Stimulated activated naive CD4-positive, alpha-beta T cell (primary cell): ENCODE measurements around the gene PTRHD1.
"Not testable (repeated sequence)": the region's sequence is repeated elsewhere in the genome, so short reads cannot be mapped to it uniquely, and the experiment has no call there.

Experiments
- DNase-seq, 6 experiments: peaks; one replicate each; lab custom pipeline; 2025; lab: John Stamatoyannopoulos, UW

PTRHD1 gene

GRCh38 chr2:24809316-24810007, 16.3 kb upstream of the PTRHD1 start:
- DNase-seq, result no peak

DNA sequence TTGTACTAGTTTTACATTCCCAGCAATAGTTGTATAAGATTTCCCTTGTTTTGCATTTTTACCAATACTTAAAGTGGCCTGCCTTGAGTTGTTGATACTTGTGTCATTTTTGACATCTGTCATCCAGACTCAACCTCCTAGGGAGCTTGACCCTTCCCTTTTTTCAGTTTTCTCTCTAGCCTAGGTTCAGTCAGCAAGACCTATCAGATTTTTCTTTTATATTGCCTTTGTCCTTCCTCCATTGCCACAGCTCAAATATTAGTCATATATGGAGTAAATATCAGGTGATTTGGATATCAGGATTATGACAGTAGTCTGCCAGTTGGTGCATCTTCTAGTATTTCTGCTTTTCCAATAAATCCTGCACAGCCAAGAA, 13.5 kb upstream of the PTRHD1 start:
- DNase-seq, result no peak

DNA sequence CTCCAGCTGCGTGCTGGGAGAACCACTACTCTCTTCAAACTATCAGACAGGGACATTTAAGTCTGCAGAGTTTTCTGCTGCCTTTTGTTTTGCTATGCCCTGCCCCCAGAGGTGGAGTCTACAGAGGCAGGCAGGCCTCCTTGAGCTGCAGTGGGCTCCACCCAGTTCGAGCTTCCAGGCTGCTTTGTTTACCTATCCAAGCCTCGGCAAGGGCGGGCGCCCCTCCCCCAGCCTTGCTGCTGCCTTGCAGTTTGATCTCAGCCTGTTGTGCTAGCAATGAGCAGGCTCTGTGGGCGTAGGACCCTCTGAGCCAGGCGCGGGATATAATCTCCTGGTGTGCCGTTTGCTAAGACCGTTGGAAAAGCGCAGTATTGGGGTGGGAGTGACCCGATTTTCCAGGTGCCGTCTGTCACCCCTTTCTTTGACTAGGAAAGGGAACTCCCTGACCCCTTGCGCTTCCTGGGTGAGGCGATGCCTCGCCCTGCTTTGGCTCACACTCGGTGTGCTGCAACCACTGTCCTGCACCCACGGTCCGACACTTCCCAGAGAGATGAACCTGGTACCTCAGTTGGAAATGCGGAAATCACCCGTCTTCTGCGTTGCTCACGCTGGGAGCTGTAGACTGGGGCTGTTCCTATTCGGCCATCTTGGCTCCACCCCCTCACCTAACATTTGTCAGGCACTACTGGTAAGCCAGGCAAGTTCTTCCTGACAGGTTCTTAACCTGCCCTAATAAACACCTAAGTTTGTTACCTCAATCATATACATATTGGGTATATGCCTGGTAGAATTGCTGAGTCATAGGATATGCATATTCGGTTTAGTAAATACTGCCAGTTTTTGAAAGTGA, 12.8 kb upstream of the PTRHD1 start:
- not testable (repeated sequence) for DNase-seq

DNA sequence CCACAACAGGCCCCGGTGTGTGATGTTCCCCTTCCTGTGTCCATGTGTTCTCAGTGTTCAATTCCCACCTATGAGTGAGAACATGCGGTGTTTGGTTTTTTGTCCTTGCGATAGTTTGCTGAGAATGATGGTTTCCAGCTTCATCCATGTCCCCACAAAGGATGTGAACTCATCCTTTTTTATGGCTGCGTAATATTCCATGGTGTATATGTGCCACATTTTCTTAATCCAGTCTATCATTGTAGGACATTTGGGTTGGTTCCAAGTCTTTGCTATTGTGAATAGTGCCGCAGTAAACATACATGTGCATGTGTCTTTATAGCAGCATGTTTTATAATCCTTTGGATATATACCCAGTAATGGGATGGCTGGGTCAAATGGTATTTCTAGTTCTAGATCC, 7.3 kb upstream of the PTRHD1 start:
- DNase-seq, result not testable (repeated sequence)

- DNase-seq, result no peak
Observed at GRCh38 chr2:24797644-24798043, 4.5 kb upstream of the PTRHD1 start.

DNA sequence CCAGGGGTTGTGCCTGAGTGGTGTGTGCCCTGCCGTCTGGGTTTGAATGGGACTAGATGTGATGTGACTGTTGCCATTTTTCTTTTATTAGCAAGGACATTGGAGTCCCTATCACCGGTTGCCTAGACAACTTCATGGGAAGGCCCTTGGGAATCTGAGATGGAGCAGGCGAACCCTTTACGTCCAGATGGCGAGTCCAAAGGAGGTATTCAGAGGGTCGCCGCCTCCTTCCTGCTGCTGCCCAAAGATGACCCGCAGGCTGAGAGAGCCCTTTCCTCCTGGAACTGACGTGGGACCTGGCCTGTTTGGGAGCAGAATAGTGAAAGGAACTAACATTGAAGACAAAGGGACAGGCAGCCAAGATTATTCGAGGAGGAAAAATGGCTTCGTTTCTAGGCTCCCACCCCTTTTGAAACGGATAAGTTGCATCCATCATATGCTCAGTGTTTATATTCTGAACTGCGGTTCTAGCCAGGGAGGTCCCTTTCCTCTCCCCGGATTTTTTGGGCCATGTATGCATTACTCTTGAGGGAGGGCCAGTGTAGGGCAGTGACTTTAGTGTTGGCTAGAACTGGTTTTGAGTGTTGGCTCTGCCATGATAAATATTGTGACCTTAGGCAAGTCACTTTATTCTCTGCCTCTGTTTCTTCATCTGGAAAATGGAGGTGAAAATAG, 707 bp upstream of the PTRHD1 start:
- no peak for DNase-seq

GRCh38 chr2:24792542-24792873, 683 bp downstream of the PTRHD1 start:
- DNase-seq, result no peak

DNA sequence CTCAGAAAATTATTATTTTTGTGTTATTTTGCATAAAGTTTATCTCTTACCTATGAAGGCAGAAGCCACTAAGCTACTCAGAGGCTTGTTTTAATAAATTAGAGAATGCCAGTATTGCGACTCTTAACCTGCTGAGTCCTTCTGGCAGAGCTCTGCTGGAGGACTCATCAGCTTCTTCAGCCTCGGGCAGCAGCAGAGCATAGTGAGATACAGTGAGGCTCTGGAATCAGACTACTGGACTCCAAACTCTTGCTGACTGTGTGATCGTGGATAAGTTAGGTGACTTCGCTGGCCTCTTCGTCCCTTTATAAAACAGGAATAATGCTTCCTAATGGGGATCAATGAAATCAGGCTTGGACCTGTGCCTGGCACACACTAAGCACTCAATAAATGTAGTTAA, 1.7 kb downstream of the PTRHD1 start:
- DNase-seq, result no peak

- DNase-seq, result no peak
Observed at GRCh38 chr2:24788816-24789215, 4.4 kb downstream of the PTRHD1 start.

DNA sequence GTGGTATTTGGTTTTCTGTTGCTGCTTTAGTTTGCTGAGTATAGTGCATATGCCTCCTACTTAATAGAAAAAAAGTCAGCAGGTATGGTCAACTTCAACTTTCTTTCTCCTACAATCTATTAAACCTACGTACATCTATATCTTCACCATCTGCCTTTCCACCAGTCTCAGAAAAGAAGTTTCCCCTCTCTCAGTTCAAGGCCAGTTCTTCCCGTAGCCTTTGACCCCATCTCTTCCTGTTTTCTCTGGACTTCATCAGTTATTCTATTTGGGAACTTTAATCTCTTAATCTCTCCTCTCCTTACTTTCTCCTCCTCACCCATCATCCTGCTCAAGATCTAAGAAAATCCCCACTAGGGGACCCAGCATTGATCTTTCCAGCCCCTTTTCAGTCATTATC, 5.7 kb downstream of the PTRHD1 start:
- no peak for DNase-seq

GRCh38 chr2:24785671-24786321, 7.4 kb downstream of the PTRHD1 start:
- no peak for DNase-seq

DNA sequence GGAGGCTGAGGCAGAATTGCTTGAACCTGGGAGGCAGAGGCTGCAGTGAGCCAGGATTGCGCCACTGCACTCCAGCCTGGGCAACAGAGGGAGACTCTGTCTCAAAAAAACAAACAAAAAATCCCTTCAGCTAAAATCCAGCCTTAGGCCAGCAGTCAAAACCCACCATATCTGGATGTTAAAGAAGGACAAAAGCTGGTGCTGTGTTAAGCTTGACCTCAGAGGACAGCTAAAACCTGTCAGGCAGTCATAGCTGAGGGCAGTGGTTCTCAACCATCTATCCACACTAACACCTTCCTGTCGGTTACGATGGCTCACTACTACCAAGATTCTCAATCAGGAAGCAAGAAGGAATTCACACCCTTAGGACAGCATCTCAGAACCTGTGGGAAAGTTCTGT, 9.6 kb downstream of the PTRHD1 start:
- no peak for DNase-seq

DNA sequence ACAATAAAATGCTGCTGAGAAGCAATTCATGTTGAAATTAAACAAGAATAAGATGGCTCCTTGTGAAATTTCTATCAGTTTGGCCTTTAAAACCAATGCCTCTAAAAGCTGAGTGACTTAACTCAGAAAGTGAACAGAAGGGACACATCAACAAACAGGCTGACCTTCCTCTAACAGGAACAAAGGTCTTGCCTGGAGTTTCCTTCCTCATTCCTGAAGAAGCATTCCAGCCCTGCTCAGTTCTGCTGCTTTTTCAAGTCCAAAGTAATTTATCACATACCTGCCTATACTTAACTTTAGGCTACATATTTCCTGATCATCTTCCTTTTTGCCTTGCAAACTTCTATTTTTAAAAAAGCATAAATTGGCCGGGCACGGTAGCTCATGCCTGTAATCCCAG, 14.1 kb downstream of the PTRHD1 start:
- no peak for DNase-seq

DNA sequence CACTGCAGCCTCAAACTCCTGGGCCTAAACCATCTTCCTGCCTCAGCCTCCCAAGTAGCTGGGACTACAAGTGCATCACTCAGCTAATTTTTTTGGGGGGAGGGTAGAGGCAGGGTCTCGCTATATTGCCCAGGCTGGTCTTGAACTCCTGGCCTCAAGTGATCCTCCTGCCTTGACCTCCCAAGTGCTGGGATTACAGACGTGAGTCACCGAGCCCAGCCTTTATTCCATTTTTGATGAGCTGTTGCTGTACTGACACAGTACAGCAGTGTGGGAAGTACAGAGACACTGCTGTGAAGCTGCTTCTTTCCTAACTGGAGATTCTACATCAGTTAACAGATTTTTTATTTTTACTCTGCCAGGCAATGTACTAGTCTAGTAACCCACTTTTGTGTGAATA, 18.8 kb downstream of the PTRHD1 start:
- DNase-seq, result no peak

DNA sequence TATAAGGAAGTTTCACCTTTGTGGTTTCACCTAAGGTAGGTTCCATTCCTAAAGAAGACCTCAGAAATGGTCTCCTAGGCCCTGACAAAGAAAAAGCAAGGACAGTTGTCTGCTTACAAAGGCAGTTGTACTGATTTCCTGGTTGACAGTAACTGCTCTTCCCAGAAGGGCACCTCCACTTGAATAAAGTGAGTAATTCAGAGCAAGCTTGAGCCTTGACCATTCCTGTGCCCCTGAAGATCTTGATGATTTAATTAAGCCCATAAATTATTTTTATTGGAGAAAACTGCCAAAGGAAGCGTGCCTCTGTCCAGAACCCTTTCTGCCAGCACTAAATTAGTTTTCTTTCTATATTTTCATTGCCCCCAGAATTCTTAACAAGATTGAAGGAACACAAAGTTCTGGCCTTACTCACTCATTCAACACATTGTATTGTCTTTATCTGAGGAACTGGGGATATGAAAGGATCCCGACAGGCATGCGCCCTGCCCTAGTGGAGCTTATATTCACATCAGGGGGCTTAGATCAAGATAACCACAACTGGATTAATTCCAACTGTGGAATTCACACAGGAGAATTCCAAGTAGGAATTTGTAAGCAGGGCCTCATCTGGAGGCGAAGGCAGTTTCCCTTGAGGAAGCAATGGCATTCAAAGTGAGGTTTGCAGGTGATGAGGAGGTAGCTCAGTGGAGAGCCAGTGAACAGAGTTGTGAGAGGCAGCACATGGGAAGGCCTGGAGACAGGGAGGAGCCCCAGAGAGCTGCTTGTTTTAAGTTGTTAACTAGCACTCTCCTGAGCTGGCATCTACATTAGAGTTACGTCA, 21.2 kb downstream of the PTRHD1 start:
- DNase-seq, result no peak

GRCh38 chr2:24771061-24771460, 22.1 kb downstream of the PTRHD1 start:
- DNase-seq, result no peak

DNA sequence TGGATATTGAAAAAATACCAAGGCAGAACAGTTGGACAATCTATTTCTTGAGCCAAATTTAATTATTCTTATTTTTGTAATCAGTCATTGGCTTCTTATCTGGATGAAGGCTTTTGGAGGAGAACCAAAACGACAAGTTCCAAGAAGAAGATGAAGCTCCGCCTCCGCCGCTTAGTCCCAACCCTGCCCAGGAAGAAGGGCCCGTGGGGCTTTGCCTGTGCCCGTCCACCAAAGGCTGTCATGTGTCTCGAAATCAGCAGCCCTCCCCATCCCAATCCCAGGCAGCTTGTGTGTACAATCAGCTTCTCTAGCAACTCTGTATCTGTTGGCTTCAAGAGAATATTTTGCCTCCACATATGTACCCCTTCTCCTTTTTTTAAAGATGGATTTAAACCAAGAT, 24.6 kb downstream of the PTRHD1 start:
- no peak for DNase-seq

DNA sequence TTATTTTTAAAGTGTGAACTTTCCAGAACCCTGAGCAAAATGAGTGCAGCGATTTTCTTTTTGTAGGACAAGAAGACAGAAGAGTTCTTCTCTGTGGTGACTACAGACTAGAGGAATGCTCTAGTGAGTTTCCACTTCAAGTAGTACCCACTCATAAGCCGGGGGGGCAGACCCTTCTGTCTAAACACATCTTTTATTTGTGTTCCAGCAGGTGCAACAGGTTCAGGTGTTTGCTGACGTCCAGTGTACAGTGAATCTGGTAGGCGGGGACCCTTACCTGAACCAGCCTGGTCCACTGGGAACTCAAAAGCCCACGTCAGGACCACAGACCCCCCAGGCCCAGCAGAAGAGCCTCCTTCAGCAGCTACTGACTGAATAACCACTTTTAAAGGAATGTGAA, 25.2 kb downstream of the PTRHD1 start:
- no peak for DNase-seq

- no peak for DNase-seq
Observed at GRCh38 chr2:24766609-24767008, 26.6 kb downstream of the PTRHD1 start.

DNA sequence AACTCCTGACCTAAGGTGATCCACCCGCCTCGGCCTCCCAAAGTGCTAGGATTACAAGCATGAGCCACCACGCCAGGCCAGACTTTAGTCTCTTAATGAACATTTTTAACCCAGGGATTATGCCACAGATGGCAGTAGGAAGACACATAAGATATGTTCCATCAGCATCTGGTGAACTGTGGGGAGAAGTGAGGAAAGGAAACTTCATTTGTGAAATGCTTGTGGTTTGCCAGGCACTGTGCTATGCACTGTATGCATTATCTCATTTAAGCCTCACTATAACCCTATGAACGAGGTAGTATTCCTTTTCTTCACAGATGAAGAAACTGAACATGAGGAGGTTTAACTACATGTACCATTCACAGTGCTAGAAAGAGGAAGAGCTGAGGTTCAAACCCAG, 29.3 kb downstream of the PTRHD1 start:
- DNase-seq, result no peak

DNA sequence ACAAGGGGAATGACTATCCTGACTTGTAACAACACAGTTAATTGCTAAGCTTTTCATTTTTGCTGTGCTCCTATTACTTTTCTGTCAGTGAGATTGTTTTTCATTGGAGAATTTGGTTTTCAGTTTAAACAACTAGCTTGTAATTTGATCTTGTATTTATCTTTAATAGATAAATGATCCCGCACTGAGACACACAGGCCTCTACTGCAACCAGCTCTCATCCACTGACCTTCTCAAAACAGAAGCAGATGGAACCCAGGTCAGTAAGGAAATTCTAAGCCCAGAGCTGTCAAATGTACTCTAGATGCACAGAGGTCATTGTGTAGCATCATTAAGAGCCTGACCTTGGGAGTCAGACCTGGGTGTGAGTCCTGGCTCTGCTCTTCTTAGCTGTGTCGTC, 30.7 kb downstream of the PTRHD1 start:
- no peak for DNase-seq

DNA sequence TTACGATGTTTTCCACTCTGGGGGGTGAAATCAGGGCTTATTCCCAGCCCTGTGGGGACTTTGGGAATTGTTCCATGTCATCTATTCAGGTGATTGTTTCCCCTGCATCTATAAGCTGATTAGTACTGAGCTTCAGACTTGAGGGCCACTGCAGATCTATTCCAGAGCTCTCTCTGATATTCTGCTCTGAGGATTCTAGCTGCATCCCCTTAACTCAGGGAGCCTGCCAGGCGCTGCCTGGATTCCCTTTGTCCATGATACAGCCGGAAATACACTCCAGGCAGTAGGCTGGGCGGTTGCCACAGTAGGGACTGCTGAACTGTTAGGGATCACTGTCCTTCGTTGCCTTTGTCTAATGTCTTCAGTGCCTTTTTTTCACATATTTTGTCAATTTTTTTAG, 31.3 kb downstream of the PTRHD1 start:
- DNase-seq, result no peak
